Dermis microvascular lymphatic vessel endothelial cell (primary cell): Measurements from ENCODE around the gene RIMKLB. TPM values are rescaled to one million over a fixed set of nuclear protein-coding genes. Genes with fewer than 3 reads are reported as not detected.

Experiments used
- DNase-seq, 2 donors: peaks; one replicate each; pipeline versions ENCODE4 v3.0.0 to v3.0.0-alpha.2; 2010; ENCODE audit warnings: low read depth in 2 of 2
- total RNA-seq: library from RNA; depleted of rRNA; stranded (reverse); fragments of >200 nt; gene quantifications from 2 replicates; pipeline ENCODE4 v1.2.1, GENCODE V29; 2014

RIMKLB gene, protein sequence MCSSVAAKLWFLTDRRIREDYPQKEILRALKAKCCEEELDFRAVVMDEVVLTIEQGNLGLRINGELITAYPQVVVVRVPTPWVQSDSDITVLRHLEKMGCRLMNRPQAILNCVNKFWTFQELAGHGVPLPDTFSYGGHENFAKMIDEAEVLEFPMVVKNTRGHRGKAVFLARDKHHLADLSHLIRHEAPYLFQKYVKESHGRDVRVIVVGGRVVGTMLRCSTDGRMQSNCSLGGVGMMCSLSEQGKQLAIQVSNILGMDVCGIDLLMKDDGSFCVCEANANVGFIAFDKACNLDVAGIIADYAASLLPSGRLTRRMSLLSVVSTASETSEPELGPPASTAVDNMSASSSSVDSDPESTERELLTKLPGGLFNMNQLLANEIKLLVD
- total RNA-seq = 31.8 and 56.9 TPM in 2 replicates

DNA sequence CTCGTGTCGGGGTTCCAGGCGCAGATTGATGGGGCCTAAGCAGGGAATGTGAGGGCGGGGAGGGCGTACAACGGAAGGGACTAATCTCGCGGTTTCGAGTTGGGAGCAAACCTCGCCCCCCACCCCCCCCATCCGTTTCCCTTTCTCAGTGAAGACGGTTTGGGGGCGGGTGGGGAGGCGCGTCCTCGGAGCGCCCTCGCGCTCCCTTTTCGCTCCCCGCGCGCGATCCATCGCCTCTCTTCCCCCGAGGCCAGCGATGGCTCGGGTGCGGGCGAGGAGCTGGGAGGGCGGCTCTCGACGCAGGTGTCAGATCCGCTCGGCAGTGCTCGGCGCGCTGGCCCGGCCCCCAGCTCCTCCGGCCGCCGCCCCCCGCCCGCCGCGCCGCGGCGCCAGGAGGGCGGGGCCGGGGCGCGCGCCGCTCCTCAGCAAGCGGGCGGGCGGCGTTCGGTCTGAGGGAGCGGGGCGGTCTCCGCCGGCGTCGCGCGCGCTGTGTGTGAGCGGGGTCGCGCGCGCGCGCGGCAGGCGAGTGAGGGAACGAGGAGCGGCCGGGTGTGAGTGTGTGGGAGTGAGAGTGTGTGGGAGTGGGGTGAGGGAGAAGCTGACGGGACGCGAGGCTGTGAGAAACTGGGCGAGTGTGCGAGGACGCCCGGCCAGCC is at the start of gene RIMKLB:
TSS of gene RIMKLB (plus strand) at position 516 of the 656 bp plus-strand sequence. CDS start 15,876 bp downstream, outside the sequence.
- DNase-seq = peak; percentile 61 to 84

DNA sequence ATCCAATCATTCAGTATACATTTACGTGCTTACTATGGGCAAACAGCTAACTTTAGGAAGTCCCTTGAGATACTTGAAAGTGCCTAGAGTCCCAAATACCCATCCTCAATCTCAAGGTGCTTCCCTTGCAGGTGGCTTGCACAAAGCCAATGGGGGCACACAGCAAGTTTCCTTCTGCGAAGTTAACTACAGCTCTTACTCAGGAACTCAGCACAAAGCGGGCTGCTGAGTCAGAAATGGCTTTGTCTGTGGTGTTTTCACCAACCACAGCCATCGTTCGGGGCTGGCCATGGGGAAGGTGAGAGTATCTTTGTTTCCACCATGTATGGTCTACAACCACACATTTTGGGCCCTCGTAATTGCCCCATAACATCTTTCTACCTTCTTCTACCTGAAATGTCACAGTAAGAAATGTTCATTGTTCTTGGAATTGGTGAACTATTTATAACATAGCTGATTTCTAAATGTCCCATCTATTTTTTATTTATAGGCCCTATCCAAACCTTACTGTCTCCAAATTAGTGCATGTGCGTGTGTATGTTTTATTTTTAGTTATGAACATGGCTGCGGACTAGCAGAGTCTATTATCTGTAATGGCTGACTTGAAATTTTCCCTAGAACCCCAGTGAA is 49.1 kb upstream of the RIMKLB start:
- DNase-seq = no peak

GRCh38 chr12:8655421-8655820 is 42.4 kb upstream of the RIMKLB start:
- no peak for DNase-seq

- DNase-seq = no peak
Measured at GRCh38 chr12:8658346-8658745, 39.4 kb upstream of the RIMKLB start.

GRCh38 chr12:8661016-8661415 is 36.8 kb upstream of the RIMKLB start:
- peak in 1 of 2 donors; percentile 6 for DNase-seq

DNA sequence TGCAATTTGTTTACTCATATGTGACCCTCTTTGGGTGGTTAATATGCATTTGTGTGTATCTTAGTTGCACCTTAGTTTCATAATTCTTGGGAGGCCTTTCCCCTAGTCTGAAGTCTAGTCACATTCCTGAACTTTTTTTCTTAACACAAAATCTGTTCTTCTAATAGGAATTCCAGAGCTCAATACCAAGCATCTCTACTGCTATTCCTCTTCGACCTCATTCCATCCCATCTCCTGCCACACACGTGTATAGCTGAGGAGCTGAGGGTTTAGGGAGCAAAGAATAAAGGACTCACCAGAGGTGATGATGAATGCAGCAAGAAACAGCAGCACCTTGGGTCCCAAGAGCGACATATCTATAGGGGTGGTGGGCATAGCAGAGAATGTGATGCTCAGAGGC is 36.0 kb upstream of the RIMKLB start:
- no peak for DNase-seq

GRCh38 chr12:8662593-8662992 is 35.2 kb upstream of the RIMKLB start, which contains the start of gene MFAP5:
Gene MFAP5, minus strand, starts transcription at chr12:8662826. Its CDS starts 722 bp downstream, at chr12:8662104.
- no peak for DNase-seq

DNA sequence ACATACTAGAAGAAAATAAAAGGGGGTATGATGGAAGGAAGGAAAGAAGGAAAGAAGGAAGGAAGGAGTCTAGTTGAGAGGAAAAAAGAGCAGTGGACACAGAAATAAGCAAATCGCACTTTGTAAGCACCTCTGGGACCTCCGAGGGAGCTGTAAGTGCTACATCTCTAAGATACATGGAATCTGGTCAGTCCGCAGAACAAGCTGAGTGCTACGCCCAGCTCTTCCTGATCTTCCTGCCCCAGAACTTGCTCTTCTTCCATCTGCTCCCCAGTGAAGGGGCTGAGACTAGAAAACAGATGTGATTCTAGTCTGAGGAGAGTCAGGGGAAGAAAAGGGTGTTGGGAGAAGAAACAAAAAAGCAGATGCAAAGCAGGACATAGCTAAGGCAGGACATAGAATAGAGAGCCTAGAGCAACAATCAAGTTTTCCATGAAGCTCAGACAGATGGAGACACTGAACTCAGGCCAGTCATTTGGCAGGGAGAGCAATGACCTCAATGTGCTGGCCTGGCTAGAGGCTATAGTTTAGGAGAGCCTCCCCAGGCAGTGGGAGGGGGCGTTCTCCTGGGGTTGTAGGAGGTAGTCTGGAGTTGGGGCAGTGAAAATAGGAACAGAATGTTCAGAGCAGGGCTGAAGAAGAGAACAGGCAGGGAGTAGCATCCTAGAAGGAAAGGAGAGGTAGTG is 33.4 kb upstream of the RIMKLB start:
- DNase-seq = no peak

GRCh38 chr12:8665759-8666158 is 32.0 kb upstream of the RIMKLB start:
- no peak for DNase-seq

DNA sequence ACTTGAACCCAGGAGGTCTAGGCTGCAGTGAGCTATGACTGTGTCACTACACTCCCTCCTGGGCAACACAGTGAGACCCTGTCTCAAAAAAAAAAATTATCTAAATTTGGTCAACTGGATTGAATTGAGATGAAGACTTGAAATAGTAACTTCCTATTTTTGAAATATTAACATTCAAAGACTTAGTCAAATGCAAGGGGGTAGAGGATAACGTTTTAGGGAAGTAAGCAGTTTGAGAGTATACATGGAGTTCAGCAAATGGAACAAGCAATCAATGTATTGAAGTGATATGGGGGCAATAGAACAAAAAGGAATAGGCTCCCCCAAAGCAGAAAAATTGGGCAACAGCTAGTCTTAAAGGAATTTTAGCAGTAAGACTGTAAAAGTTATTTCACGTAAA is 30.5 kb upstream of the RIMKLB start:
- DNase-seq = no peak

- DNase-seq = no peak
Measured at GRCh38 chr12:8668441-8668840, 29.4 kb upstream of the RIMKLB start.

- DNase-seq = no peak
Measured at GRCh38 chr12:8672381-8672780, 25.4 kb upstream of the RIMKLB start.

DNA sequence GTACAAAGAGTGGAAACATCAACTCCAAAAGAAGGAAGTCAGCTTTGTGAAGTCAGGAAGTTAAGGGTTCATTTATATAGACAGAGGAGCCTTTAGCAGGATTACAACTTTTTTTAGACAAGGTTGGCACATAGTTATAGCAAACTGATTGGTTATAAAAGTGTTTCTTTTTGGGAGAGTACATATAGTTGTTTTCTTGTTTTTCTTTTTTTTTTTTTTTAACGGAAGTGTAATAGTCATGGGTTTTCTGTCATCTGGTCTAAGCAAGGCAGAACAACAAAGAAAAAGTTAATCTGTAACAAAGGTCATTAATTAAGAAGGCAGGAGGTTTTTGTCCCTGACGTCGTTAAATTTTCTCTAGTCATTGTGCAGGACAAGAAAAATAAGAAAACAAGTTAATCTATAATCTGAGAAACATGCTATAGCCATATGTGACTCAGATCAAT is 22.2 kb upstream of the RIMKLB start:
- DNase-seq = no peak

GRCh38 chr12:8676651-8677050 is 21.1 kb upstream of the RIMKLB start:
- DNase-seq = peak in 1 of 2 donors; percentile 79

DNA sequence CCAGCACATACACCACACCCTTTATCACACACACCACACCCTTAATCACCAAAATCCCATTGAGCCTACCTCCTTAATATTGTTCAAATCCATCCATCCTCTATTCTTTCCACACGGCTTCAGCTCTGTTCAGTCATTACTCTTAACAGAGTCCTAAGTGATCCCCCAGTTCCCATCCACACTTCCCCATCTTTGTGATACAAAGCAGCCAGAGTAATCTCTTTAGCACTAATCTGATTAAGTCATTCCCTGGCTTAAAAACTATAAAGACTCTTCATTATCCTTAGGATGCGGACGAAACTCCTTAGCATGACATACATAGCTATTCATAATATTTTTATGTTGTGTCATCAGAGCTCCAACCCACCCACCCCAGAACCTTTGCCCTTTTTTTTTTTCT is 20.4 kb upstream of the RIMKLB start:
- DNase-seq = no peak

DNA sequence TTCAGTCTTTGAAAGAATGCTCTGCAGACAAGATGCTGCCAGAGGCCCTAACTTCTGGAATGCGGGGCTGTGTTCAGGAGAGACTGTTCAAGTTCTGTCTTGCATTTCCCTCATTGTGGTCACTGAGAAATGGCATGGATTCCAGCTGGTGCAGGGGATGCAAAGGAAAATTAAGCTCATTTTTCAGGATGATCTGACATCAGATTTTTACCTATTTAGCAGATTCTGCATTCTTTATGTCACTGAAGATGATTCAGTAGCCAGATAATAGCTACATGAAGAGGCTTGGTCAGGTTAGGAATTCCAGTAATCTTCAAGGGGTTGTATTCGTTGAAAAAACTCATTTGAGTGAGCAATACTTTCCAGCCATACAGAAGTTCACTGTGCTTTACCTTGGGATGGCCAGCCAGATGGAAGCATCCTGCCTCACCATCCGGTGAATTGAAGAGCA is 19.1 kb upstream of the RIMKLB start:
- no peak for DNase-seq

- DNase-seq = no peak
Measured at GRCh38 chr12:8680533-8680932, 17.3 kb upstream of the RIMKLB start.

DNA sequence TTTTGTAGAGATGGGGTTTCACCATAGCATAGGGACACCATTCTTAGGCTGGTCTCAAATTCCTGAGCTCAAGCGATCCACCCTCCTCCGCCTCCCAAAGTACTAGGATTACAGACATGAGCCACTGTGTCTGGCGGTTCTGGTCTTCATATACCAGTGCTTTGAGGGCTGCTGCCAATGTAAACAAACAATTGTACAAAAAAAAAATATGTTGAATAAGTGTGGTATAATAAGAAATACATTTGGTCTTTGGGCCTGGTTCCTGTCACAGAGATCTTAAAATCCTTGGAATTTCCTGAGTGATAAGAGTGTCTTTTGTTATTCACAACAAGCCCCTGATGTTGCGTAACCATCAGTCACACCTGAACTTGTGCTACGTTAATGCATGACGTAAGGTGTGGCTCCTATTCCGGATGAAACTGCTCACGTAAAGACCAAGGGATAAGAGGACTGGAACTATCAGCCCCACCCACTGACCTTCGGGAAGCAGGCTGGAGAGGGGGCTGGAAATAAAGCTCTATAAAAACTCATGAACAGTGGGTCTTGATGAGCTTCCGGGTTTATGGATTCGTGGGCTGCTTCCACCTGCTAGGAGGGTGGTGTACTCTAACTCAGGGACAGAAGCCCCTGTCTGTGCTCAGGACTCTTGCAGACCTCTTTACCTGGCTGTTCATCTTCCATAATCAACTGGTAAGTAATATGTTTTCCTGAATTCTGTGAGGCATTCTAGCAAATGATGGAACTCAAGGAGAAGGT is 16.5 kb upstream of the RIMKLB start:
- DNase-seq = peak; percentile 58 to 80

- DNase-seq = no peak
Measured at GRCh38 chr12:8685051-8685450, 12.7 kb upstream of the RIMKLB start.

- DNase-seq = peak in 1 of 2 donors; percentile 92
Measured at GRCh38 chr12:8687846-8688601, 9.8 kb upstream of the RIMKLB start.
